ENCODE results near the gene SERGEF.

DNA sequence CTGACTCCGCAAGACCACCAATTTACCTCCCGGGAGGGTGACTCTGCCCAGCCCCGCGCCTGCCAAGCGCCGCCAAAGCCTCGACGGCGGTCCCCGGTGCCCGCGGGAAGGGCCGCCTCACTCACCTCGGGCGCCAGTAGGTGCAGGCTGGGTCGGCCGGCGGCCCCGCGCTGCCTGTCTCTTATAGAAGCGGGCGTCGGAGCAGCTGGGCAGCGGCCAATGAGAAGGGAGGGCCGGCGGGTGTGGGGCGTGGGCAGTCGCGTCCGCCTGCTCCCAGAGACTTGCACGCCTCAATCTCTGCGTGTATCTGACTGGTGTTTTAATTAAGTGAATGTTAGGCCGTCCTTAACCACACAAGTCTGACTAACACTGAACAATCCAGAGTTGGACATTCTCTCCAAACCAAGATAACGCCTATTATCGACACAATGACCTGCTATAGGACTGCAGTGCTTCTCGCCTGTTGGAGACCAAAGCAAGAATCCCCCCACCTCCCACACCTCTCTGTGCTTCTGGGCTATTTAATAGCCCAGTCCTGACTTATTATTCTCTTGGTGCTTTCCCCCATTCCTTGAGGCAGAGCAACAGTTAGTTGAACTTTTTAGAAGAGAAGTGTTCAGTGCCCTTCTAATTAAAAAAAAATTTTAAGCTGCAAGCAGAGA is 33.4 kb upstream of the SERGEF start, which contains the start of gene TPH1:
- TF ChIP-seq, protein P1, sequence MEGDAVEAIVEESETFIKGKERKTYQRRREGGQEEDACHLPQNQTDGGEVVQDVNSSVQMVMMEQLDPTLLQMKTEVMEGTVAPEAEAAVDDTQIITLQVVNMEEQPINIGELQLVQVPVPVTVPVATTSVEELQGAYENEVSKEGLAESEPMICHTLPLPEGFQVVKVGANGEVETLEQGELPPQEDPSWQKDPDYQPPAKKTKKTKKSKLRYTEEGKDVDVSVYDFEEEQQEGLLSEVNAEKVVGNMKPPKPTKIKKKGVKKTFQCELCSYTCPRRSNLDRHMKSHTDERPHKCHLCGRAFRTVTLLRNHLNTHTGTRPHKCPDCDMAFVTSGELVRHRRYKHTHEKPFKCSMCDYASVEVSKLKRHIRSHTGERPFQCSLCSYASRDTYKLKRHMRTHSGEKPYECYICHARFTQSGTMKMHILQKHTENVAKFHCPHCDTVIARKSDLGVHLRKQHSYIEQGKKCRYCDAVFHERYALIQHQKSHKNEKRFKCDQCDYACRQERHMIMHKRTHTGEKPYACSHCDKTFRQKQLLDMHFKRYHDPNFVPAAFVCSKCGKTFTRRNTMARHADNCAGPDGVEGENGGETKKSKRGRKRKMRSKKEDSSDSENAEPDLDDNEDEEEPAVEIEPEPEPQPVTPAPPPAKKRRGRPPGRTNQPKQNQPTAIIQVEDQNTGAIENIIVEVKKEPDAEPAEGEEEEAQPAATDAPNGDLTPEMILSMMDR (IDR thresholded peaks at IDR 0.05), result no peak
- TF ChIP-seq POLR2AphosphoS5 (IDR thresholded peaks at IDR 0.05) (peak in 1 of 3 donors; percentile 14), POLR2A (IDR thresholded peaks at IDR 0.05) (no peak), EP300 (IDR thresholded peaks at IDR 0.05) (no peak)
